Measurements from ENCODE around the gene RGS19. TPM values are rescaled to one million over a fixed set of nuclear protein-coding genes. Genes with fewer than 3 reads are reported as not detected.

The RGS19 gene
- total and polyA plus RNA-seq, 3 donors from 2014 or later, result 4.4 to 10.4 (median 7.3) TPM

DNA sequence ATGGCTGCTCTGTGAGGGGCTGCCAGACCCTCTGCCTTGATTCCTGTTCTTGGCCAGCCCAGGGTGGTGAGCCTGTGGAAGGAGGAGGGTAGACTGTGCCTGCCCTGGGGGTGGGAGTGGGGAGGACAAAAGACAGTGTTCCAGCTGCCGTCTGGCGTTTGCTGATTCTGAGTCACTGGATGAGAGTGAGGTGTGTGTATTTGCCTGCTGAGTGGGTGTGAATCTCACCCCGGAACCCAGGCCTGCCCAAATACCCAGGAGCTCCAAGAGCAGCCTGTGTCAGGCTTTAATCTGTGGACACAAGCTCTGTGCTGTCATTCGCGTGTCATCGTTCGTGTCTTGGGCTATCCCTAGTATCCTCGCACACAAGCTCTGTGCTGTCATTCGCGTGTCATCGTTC is 7.5 kb upstream of the RGS19 start:
- Histone ChIP-seq H3K4me3 (no peak overlapping the region), H3K36me3 (ENCODE audit: low read depth, missing control alignments) (no peaks in the 10 kb centered on the region), H3K9me3 (no peaks in the 10 kb centered on the region), H3K27me3 (no peaks in the 10 kb centered on the region), H3K27ac (no peak overlapping the region), H3K4me1 (peaks cover 14% of the 10 kb centered on the region)
- intact Hi-C loops (cut with DNase I; ENCODE audit: low total_unique reads), result no loop called here
- 96 to 97% methylated on average over 3 to 11 of the region's 11 CpGs for WGBS, 2 donors
- TF ChIP-seq, protein P1, sequence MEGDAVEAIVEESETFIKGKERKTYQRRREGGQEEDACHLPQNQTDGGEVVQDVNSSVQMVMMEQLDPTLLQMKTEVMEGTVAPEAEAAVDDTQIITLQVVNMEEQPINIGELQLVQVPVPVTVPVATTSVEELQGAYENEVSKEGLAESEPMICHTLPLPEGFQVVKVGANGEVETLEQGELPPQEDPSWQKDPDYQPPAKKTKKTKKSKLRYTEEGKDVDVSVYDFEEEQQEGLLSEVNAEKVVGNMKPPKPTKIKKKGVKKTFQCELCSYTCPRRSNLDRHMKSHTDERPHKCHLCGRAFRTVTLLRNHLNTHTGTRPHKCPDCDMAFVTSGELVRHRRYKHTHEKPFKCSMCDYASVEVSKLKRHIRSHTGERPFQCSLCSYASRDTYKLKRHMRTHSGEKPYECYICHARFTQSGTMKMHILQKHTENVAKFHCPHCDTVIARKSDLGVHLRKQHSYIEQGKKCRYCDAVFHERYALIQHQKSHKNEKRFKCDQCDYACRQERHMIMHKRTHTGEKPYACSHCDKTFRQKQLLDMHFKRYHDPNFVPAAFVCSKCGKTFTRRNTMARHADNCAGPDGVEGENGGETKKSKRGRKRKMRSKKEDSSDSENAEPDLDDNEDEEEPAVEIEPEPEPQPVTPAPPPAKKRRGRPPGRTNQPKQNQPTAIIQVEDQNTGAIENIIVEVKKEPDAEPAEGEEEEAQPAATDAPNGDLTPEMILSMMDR (IDR thresholded peaks at IDR 0.05), result no peak
- TF ChIP-seq POLR2A (IDR thresholded peaks at IDR 0.05), result no peak
- no peak for DNase-seq

DNA sequence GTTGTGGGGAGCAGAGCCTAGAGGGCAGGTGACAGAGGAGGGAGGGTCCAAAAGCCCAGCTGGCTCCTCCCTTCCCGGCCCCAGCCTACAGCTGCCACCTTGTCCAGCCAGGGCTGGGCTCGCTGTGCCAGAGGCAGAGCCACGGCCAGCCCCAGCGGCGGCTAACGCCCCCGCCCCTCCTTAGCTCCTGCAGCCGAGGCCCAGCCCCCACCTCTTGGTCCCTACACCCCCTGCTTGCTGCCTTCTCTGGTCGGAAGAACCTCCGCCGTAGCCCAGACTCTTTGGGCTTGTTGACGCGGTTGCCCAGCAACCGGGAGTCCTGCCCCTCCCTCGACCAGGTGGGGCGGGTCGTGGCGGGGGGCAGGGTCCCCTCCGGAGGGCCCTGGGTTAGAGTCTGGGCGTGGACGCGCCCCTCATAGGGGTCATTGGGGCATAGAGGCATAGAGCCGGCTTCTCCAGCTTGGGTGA is 5.4 kb upstream of the RGS19 start:
- no peaks in the 10 kb centered on the region for H3K36me3 ChIP-seq (ENCODE audit: low read depth, missing control alignments)
- H3K9me3 ChIP-seq, result no peaks in the 10 kb centered on the region
- H3K4me1 ChIP-seq, result peaks cover 18% of the 10 kb centered on the region
- H3K4me3 ChIP-seq, result peak overlapping the region in 1 of 2 donors; percentile 64
- no peak for TF ChIP-seq POLR2A (IDR thresholded peaks at IDR 0.05)
- TF ChIP-seq, protein P1 (IDR thresholded peaks at IDR 0.05), result no peak
- 10 to 12% methylated on average over 2 to 23 of the region's 23 CpGs for WGBS, 2 donors
- intact Hi-C loops (cut with DNase I; ENCODE audit: low total_unique reads), result no loop called here
- DNase-seq, result no peak
- H3K27ac ChIP-seq, result no peak overlapping the region
- H3K27me3 ChIP-seq, result no peaks in the 10 kb centered on the region

DNA sequence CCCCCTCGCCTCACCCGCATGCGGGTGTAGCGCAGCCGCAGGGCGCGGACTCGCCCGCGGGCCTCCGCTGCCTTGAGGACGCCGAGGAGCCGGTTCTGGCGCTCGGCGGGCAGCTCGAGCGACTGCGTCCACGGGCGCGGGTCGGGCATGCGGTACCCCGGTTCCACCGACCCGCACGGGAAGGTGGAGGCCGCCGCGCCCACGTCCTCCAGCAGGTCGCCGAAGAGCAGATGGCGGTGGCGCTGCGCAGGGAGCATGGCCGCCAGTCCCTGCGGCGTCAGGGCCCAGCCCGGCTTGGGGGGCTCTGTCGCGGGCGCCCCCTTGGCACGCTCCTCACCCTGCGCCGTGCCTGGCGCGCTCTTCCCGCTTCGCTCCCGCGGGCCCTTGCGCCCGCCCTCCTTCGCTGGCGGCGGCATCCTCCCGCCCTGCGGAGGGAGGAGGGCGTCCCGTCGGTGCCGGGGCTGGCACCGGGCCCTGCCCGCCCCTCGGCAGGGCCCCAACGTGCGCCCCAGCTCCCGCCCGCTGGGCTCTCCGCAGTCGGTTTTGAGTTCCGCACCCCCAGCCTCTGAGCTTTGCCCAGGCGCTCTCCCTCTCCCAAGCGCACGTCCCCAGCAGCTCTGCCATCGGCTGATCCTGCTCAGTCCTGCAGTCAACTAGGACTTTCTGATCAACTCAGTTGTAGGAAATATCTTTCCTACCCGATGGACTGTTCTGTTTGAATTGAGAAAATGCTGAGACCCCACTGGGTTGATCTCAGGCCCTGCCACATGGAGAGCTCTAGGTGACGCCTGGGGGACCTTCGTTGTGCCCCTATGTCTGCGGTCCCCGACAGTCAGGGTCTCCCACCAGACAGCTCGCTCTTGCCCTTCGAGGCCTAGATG is 4.7 kb upstream of the RGS19 start, which contains the start of gene LKAAEAR1:
Gene LKAAEAR1 (minus strand): TSS at position 595 of the 881 bp plus-strand sequence. CDS start 179 bp downstream, at position 416.
- no peaks in the 10 kb centered on the region for H3K36me3 ChIP-seq (ENCODE audit: low read depth, missing control alignments)
- intact Hi-C loops (cut with DNase I; ENCODE audit: low total_unique reads), result no loop called here
- H3K4me1 ChIP-seq, result peaks cover 22% of the 10 kb centered on the region
- WGBS, 2 donors, result 2 to 3% methylated on average over 22 to 74 of the region's 86 CpGs
- TF ChIP-seq, protein P1 (IDR thresholded peaks at IDR 0.05), result no peak
- no peak for TF ChIP-seq POLR2A (IDR thresholded peaks at IDR 0.05)
- DNase-seq, result no peak
- H3K4me3 ChIP-seq, result peak within 1 kb of the TSS; percentile 47 to 64
- no peaks in the 10 kb centered on the region for H3K27me3 ChIP-seq
- no peak within 1 kb of the TSS for H3K27ac ChIP-seq
- no peaks in the 10 kb centered on the region for H3K9me3 ChIP-seq

DNA sequence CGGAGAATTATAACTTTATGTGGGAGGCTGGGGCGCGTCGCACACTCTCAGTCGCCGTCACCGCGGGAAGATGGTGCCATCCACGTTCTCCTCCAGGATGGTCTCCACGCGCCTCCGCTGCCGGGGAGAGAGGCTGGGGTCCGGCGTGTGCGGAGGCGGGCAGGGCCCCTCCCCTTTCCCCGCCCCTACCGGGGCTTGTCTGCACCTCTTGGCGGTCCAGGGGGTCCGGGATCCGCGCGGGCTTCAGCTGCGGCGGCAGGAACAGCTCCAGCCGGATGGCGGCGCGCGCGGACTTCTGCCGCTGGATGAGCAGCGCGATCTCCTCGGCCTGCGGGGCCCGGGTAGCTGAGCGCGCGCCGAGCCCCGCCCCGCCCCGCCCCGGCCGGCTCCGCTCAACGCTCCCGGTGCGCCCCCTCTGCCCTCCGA is 4.1 kb upstream of the RGS19 start:
- no peaks in the 10 kb centered on the region for H3K27me3 ChIP-seq
- H3K4me1 ChIP-seq, result peaks cover 27% of the 10 kb centered on the region
- no peaks in the 10 kb centered on the region for H3K9me3 ChIP-seq
- intact Hi-C loops (cut with DNase I; ENCODE audit: low total_unique reads), result no loop called here
- 0% methylated on average over 25 of the region's 52 CpGs; no CpG with 5 or more reads in 1 of the 2 donors for WGBS, 2 donors
- H3K27ac ChIP-seq, result no peak overlapping the region
- peak; percentile 79 for DNase-seq
- H3K36me3 ChIP-seq (ENCODE audit: low read depth, missing control alignments), result no peaks in the 10 kb centered on the region
- peak overlapping the region; percentile 47 to 64 for H3K4me3 ChIP-seq
- TF ChIP-seq POLR2A (IDR thresholded peaks at IDR 0.05), result no peak
- TF ChIP-seq, protein P1 (IDR thresholded peaks at IDR 0.05), result peak in 2 of 3 experiments; percentile 50 to 65
